B cell (primary cell): Measurements from ENCODE around the gene MRPL18.

Source experiments
- CTCF ChIP-seq: fragments of 200-600 bp; IDR thresholded peaks from one replicate; pipeline ENCODE4 v1.8.0; 2022; ENCODE audit warnings: antibody characterized with exemption, mild to moderate bottlenecking
- EZH2 ChIP-seq: IDR thresholded peaks from 2 replicates; pipeline ENCODE4 v1.6.1; 2012; ENCODE audit warnings: borderline replicate concordance, low read depth, mild to moderate bottlenecking, moderate library complexity, low read length; ENCODE audit not compliant: insufficient read depth, poor library complexity, severe bottlenecking

GRCh38 chr6:159828074-159828473 lies 37.8 kb downstream of the MRPL18 start:
- TF ChIP-seq CTCF, result no peak
- TF ChIP-seq EZH2, result no peak
